ENCODE measurements around the gene ATP5F1B. TPM values are rescaled to one million over a fixed set of nuclear protein-coding genes. Genes with fewer than 3 reads are reported as not detected.

The ATP5F1B gene
- total and polyA plus RNA-seq, 2 of the 13 experiments (the other 11 are each of a cell fraction or from before 2014, with no cell fraction given): 1,051 to 1,180 TPM

- TF ChIP-seq ZNF574 (CRISPR knock-in tag; IDR thresholded peaks at IDR 0.05): peak; percentile 76
- TF ChIP-seq RFXANK (CRISPR knock-in tag; IDR thresholded peaks at IDR 0.05): no peak
- TF ChIP-seq ZNF775 (CRISPR knock-in tag; IDR thresholded peaks at IDR 0.05; ENCODE audit: borderline replicate concordance): no peak
- no peak for TF ChIP-seq ZNF766 (CRISPR knock-in tag; IDR thresholded peaks at IDR 0.05; ENCODE audit: borderline replicate concordance)
- no peak for TF ChIP-seq ZBTB37 (CRISPR knock-in tag; IDR thresholded peaks at IDR 0.05)
- peak; percentile 66 for TF ChIP-seq SOX5 (CRISPR knock-in tag; IDR thresholded peaks at IDR 0.05; ENCODE audit: borderline replicate concordance)
- TF ChIP-seq BCLAF1 (IDR thresholded peaks at IDR 0.05): no peak
- TF ChIP-seq RBAK (CRISPR knock-in tag; IDR thresholded peaks at IDR 0.05): no peak
- TF ChIP-seq ZBTB49 (CRISPR knock-in tag; IDR thresholded peaks at IDR 0.05; ENCODE audit: borderline replicate concordance): no peak
- no peak for TF ChIP-seq XBP1 (CRISPR knock-in tag; IDR thresholded peaks at IDR 0.05)
- no peak for TF ChIP-seq IKZF1 (IDR thresholded peaks at IDR 0.05)
- peak; percentile 77; the same call in 1 of the 2 replicates for TF ChIP-seq YEATS2 (CRISPR knock-in tag; IDR thresholded peaks at IDR 0.05; ENCODE audit: borderline replicate concordance)
- no peak for TF ChIP-seq NKX3-1 (CRISPR knock-in tag; IDR thresholded peaks at IDR 0.05)
- TF ChIP-seq ELF3 (CRISPR knock-in tag; IDR thresholded peaks at IDR 0.05): no peak; the same call in none of the 2 replicates
- no peak for TF ChIP-seq ZNF780A (CRISPR knock-in tag; IDR thresholded peaks at IDR 0.05)
- no peak for TF ChIP-seq SNAPC2 (CRISPR knock-in tag; IDR thresholded peaks at IDR 0.05)
- no peak for TF ChIP-seq ATAD3A (CRISPR knock-in tag; IDR thresholded peaks at IDR 0.05)
- peak; percentile 58 for TF ChIP-seq ZEB1 (IDR thresholded peaks at IDR 0.05; ENCODE audit: insufficient replicate concordance, low read depth)
- TF ChIP-seq ARID2 (CRISPR knock-in tag; IDR thresholded peaks at IDR 0.05; ENCODE audit: borderline replicate concordance): no peak
- peak; percentile 63 for TF ChIP-seq MED1 (CRISPR knock-in tag; IDR thresholded peaks at IDR 0.05)
- no peak for TF ChIP-seq TCF7 (IDR thresholded peaks at IDR 0.05; ENCODE audit: low read depth)
Measured at GRCh38 chr12:56636675-56637540, 8.9 kb downstream of the ATP5F1B start (continued).

Data from HepG2 (cell line).